Putamen (tissue), 1 donor: ENCODE measurements around the gene MED12L.
A peak's percentile ranks its signal among the peaks of the same experiment; 100 is the strongest.
"Not testable (repeated sequence)": the region's sequence is repeated elsewhere in the genome, so short reads cannot be mapped to it uniquely, and the experiment has no call there.

ENCODE experiments used
- DNase-seq: peaks from one replicate; pipeline ENCODE4 v3.0.0-alpha.2; 2016; ENCODE audit warnings: low spot score

Gene MED12L

DNA sequence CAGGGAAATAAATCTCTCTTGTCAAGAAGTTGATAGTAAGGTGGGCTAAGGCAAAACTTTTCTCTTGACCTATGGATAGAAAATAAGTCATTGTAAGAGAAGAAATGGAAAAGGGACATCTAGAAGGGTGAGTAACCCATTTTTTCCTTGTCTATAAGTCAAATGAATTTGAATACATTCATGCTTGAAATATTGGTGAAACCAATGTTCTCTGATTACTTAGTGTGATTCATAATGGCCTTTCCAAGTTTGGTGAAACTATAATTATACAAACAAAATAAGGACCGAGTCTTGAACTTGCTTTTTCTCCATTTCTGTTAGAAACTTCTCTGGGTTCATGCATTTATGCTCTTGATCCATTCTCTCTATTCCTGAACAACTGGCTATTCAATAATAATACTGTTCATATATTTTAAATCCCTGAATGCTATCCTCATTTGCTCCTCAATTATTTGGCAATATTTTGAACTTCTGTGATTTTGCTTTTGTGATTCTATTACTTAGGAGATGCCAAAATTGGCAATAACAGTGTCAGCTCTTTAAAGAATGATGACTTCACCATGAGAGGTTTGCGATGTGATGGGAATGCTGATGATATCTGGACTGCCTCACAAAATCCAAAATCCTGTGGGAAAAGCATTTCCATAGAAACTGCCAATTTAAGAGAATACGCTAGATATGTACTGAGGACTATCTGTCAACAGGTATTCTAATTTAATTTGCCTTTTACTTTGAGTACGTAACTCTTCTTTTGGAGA, 286.8 kb downstream of the MED12L start:
- DNase-seq: no peak

DNA sequence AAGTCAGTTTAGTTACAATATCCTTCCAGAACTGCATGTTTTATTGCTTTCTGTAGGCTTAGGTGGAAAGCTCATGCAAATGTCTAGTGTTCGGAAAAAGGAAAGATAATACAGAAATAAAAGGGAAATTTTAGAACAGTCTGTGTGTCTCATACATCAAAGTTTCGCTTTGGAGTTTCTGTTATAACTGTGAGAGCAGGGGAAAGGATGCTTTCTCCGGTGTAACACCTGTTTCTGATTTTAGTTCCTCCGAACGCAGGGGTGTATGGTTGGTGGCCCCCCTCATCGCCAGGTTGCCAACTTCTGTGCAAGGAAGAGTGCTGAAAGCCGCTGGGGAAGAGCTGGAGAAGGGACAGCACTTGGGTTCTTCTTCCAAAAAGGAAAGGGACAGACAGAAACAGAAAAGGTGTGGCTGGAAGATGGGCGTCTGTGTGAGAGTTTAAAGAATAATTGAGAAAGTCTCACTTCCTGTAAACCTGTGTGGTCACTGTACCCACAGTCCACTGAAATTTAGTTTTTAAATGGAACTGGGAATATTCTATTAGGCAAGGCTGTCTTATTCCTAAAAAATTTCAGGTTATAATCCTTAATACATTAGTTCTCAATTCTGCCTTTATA, 292.4 kb downstream of the MED12L start:
- no peak for DNase-seq

DNA sequence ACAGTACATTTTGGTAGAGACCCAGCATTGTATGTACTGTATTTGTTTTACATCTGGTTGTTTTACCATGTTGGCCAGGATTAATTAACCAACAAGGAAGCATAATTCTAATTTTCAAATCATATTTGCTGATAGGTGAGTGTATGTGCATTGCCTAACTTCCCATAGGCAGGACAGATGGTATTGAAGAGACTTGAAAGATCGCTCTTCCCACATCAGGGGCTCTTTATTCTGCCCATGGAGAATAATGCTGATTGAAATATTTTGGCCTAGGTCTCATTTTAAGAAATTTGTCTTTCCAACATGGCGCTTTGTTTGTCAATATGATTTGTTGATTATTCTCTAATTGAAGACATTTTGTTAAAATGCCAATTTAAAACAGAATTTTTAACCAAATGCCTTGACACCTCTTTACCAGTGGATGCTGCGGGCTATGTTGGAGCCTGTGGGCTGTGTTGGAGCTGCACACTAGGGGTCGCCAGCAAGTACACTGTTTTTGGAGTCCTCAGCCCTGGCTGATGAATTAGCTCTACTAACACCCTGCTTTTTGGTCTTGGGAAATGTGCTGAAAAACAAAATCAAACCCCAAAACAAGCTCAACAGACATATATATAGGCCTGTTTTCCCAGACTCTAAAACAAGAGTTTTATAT, 293.7 kb downstream of the MED12L start:
- no peak for DNase-seq

DNA sequence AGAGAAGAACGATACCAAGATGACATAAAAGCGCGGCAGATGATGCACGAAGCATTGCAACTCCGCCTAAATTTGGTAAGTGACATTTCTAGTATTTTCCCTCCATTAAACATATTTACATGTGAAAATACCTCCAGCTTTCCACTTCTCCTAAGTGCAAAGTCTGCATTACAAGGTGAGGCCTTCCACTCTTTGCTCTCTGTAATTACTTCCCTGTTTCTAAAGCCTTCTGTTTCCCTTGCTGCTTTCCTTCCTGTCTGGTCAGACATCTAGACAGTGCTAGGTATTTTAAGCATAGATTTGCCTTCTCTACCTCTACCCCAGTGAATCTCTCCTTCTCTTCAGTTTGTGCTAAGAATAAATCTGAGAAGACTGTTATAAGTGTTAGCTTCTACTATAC, 297.2 kb downstream of the MED12L start:
- no peak for DNase-seq

DNA sequence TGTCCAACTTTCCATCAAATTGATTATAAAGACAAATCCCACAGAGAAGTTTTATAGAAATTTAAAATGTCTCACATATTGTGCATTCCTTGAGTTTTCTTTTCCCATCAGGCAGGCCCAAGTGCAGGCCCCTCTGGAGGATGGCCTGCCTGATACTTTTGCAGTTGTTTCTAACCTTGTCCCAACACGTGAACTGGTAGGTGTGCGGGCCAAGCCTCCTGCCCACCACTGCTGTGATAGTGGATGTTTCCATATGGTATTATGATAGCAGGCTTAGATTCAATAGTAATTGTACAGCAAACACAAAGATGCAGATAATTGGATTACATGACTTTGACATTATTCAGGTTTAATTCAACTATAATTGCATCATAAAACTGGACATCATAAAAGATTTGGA, 297.6 kb downstream of the MED12L start:
- no peak for DNase-seq

DNA sequence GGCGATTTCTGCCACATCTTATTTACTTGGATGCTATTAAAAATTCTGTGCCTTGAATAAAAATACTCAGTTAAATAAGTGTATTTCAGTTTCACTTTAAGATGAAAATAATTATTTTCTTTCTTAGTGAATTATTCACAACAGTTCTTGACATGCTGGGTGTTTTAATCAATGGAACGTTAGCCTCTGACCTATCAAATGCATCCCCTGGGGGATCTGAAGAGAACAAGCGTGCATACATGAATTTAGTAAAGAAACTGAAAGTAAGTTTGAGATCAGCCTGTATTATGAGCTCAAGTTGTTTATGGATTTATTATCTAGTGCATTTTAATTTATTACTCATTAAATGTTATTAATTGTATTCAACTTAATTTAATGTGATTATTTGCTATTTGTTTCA, 298.5 kb downstream of the MED12L start:
- DNase-seq: no peak

DNA sequence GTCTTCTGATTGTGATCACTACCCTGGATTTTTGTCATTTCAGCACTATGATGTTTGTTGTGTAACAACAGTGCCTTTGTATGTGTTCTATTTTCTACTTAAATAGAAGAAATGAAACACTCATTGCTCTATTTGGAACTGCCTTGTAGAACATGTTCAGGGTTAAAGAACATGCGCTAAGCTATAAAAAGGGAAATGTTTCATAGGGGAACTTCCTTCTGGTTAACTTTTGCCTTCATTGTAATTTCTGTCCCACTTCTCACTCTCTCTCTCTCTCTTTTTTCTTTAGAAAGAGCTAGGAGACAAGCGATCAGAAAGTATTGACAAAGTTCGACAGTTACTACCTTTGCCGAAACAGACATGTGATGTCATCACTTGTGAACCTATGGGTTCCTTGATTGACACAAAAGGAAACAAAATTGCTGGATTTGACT, 299.3 kb downstream of the MED12L start, which contains the start of gene P2RY12:
P2RY12 (minus strand) TSS at position 13 of the 434 bp plus-strand sequence. CDS start 45,908 bp downstream, outside the sequence.
- peak; percentile 34 for DNase-seq

DNA sequence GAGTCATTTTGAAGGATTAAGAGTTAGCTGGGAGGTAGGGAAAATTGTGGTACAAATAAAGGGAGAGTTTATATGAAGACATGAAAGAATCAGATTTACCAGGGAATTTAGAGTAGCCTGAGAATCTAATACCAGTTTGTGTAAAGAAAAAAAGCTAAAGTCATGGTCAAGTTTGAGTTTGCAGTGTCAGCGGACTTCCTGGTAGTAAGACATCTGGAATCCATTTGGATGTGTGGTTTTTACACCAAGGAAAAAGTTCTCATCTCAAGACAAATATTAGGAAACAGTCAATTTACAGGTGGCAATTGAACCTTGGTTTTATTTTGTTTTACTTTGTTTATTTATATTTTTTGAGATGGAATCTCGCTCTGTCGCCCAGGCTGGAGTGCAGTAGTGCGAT, 300.6 kb downstream of the MED12L start:
- DNase-seq: no peak

DNA sequence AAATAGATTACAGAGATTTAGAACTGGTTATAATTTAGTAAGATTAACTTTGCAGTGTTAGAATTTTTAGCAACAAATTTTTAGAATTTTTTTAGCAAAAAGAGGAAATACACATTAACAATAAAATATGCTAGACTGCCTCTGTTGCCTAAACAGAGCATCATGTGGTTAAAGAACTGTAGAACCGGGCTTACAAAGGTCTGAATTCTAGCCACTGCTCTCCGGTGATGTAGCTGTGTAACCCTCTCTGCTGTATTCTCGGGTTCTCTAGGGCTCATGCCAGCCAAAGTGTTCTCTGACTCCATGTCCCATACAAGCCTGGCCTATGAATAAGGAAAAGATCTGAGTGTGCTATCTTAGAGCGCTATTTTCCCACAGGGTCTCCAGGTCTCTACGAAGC, 302.0 kb downstream of the MED12L start:
- DNase-seq: no peak

DNA sequence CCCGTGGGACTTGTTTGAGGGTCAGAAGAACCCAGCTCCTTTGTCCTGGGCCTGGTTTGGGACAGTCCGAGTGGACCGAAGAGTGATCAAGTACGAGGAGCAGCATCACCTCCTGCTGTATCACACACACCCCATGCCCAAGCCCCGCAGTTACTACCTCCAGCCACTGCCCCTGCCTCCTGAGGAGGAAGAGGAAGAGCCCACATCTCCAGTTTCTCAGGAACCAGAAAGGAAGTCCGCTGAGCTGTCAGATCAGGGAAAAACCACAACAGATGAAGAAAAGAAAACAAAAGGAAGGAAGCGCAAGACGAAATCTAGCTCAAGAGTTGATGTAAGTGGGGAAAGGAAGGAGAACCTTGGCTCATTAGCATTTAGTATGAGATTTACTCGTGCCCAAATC, 302.4 kb downstream of the MED12L start:
- no peak for DNase-seq

DNA sequence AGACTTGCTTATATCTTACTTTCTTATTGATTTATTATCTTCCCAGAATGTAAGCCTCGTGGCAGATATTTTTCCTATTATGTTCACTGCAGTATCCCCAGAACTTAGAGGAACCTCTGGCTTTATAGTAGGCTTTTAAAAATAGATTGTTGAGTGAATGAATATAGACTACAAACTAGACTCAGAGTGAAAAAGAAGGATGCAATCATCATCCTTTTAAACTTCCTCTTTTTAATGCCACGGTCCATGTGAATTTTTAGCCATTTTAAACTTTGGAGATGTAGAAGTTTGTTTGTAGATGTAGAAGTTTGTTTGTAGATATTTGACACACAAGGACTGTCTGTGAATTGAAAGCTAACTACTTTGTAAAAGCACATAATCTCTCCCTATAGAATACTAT, 306.3 kb downstream of the MED12L start:
- no peak for DNase-seq

DNA sequence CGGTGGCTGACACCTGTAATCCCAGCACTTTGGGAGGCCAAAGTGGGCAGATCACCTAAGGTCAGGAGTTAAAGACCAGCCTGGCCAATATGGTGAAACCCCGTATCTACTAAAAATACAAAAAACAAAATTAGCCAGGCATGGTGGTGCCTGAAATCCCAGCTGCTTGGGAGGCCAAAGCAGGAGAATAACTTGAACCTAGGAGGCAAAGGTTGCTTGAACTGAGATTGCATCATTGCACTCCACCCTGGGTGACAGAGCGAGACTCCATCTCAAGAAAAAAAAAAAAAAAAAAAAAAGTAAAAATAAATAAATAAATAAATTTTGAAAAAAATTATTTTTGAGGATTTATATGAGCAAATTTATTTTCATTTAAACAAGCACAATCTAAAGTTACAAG, 306.7 kb downstream of the MED12L start:
- not testable (repeated sequence) for DNase-seq

DNA sequence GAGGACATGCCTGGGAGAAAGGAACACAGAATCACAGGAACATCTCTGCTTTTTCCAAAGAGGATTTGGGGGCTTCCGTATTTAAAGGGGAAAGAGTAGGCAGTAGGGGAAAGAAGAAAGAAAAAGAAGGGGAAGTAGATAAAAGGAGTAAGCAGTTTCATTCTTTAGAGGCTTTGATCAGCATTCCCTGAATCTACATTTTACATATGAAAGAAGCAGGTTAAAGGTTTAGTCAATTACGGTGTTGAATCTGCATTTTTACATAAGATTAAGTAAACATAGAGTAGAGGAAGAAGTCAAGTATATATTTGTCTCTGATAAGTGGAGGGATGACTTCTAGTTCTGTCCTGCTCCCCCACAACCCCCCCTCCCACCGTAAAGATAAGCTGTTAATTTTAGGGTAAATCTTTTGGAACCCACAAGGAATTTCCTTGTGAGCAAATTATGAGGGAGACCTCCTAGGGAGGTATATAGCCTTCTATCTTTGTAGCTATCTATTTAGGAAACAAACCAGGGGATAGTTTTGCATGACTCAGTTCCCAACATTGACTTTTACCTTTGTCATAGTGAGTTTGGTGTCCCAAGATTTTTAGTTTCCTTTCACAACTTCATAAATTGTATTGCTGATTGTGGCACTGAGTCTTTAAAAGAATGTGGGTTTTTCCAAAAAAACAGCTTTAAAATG, 307.8 kb downstream of the MED12L start:
- no peak for DNase-seq

DNA sequence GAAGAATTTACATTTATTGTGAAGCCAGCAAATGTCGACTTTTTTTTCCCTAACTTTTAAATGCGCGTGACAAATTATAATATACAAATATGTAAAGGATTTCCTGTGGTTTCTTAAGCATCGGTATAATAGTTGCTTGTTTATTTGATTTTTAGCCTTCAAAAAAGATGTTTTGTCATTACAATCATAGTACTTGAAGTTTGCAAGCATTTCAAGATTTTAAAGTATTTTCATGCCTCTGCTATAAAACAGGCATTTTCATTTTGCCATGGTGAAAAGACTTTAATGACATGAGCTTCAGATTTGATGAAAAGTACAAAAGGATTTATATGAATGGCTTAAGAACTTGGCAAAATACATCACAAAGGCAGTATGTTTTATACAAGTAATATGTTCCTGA, 308.5 kb downstream of the MED12L start:
- DNase-seq: no peak

DNA sequence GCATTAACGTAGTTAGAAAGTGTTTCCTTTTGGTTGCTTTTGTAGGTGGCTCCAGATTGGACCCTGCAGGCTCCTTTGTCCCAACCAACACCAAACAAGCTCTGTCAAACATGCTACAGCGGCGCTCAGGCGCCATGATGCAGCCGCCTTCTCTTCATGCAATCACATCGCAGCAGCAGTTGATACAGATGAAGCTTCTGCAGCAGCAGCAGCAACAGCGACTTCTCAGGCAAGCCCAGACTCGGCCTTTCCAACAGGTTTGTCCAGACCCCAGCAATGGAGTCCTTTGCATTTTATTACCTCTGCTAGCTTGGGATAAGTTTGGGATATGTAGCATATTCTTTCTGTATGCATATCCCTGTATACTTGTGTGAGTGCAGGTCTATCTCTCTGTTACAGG, 309.1 kb downstream of the MED12L start:
- no peak for DNase-seq

DNA sequence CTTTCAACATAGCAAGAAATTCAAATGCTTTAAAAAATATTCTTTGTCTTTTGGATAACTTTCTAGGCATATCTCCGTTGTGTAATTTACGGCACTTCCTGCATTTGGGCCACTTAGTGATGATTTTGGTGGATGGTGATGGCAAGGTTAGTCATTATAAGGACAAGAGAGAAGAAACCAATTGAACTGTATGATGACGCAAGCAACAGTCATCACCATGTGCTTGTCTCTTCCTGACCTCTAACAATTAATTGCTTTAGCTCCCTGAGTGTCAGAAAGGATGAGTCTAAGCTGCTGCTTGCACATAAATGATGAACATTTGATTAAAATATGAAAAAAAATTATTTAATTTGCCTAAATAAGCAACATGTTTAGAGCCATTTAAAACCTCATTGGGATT, 310.3 kb downstream of the MED12L start:
- DNase-seq: no peak

DNA sequence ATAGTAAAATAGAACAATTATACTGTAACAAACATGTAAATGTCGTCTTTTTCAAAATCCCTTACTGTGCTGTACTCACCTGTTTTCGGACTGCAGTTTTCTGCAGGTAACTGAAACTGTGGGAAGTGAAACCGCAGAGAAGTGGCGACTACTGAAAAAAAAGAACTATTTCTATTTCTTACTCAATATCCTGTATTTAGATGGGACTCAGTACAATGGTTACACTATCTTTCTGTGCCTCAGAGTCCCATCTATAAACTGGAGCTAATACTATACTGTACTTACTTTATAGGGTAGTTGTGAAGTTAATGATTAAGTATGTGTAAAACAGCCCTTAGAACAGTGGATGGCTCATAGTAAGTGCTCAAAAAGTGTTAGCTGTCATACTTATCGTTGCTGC, 313.4 kb downstream of the MED12L start:
- DNase-seq: no peak

DNA sequence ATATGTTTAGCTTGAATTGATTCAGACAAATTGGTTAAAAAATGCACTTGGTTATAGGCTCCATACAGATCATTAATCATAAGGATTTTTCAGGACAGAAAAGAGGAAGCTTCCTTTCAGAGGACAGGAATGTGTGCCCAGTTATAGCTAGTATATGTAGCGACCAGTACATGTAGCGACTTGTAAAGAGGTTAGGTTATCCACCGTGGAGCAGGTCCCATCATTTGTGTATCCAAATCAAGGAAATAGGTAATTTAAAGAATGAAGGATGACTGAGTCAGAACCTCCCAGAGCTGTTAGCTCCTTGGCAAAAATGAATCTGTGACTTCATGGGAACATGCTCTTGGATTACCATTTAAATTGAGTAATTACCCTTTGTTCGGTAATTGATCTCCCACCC, 314.9 kb downstream of the MED12L start:
- no peak for DNase-seq

DNA sequence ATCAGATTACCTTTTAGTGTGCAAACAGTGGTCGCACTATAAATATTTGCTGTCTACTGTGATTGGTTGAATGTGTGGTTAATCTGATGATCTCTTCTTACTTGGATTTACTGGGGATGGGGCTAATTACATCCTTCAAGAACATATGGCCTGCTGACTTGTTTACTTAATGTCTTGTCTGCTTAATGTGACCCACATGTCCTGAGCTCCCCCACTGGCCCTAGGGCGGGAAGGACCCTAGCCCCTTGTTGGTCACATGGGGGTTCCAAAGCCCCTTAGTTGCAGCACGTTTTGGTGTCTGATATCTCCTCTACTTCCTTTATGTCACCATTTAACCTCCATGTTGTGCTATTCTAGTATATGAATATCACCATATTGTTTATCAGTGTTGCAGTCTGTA, 316.9 kb downstream of the MED12L start:
- no peak for DNase-seq

DNA sequence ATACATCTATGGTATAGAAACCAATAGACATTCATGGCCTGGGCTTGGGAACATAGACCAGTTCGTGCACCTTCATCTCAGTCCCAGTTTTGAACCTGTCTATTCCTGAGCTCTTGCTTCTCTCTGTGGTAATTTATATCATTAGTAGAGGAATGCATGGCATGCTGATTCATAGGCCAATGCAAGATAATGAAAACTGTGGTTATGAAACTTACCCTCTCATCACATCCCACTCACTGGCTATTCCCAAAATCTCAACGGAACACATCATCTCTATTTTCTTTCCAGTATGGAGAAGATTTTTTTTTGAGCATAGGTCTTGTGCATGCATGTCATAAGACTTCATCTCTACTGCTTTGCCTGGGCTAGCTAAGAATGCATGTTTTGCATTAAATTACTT, 317.8 kb downstream of the MED12L start:
- no peak for DNase-seq

DNA sequence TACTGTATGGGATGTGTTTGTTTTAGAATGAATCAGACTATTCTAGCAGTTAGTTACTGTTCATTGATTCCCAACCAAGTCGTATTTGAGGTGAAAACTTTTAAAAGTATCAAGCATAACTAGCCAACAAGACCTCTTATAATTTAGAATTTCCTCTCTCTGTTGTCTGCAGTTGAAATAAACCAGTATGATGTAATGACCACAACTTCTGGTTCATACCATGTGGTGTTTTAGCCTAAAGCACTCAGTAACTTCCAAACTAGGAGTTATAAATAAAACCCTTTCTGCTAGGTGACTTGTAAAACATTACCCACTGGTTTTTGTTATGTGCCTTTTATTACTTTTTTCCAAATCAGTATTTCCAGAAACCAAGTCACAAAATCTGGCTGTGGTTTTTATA, 318.9 kb downstream of the MED12L start:
- no peak for DNase-seq

DNA sequence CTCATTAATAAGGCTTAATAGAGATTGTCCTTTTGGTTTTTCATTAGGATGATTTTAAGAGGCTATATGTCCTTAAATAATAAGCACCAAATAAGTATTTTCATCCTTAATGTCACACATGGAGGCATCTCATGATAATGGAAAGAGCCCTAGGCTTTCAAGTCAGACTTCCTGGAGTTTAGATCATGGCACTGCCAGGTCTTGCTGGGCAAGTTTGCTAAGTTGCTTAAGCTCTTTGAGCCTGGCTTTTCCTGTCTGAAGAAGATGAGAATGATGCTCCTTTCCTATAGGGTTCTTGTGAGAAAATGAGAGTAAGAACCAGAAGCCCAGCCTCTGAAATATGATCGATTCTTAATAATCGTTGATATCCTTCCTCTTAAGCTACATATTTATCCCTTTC, 322.5 kb downstream of the MED12L start:
- no peak for DNase-seq
